ENCODE results near the gene PPIP5K2. TPM values are rescaled to one million over a fixed set of nuclear protein-coding genes. Genes with fewer than 3 reads are reported as not detected.

The PPIP5K2 gene
- total RNA-seq, 4 donors from 2014 or later, result 21.0 to 57.0 (median 27.0) TPM

- H3K4me3 ChIP-seq, result no peak overlapping the region
- no peaks in the 10 kb centered on the region for H3K9me3 ChIP-seq
- DNase-seq (ENCODE audit: low spot score in 2 of 2), result no peak
- H3K4me1 ChIP-seq, result no peaks in the 10 kb centered on the region
- no peak overlapping the region for H3K27ac ChIP-seq
- TF ChIP-seq, protein P1, sequence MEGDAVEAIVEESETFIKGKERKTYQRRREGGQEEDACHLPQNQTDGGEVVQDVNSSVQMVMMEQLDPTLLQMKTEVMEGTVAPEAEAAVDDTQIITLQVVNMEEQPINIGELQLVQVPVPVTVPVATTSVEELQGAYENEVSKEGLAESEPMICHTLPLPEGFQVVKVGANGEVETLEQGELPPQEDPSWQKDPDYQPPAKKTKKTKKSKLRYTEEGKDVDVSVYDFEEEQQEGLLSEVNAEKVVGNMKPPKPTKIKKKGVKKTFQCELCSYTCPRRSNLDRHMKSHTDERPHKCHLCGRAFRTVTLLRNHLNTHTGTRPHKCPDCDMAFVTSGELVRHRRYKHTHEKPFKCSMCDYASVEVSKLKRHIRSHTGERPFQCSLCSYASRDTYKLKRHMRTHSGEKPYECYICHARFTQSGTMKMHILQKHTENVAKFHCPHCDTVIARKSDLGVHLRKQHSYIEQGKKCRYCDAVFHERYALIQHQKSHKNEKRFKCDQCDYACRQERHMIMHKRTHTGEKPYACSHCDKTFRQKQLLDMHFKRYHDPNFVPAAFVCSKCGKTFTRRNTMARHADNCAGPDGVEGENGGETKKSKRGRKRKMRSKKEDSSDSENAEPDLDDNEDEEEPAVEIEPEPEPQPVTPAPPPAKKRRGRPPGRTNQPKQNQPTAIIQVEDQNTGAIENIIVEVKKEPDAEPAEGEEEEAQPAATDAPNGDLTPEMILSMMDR (IDR thresholded peaks at IDR 0.05), result no peak
- TF ChIP-seq POLR2AphosphoS5 (IDR thresholded peaks at IDR 0.05) (no peak), POLR2A (IDR thresholded peaks at IDR 0.05) (no peak), EP300 (IDR thresholded peaks at IDR 0.05) (no peak)
- H3K27me3 ChIP-seq, result no peaks in the 10 kb centered on the region
- peaks cover 4% of the 10 kb centered on the region for H3K36me3 ChIP-seq
- 100% methylated on average over 1 of the region's 1 CpG for WGBS
Measured at GRCh38 chr5:103207011-103207410, 86.9 kb downstream of the PPIP5K2 start.

DNA sequence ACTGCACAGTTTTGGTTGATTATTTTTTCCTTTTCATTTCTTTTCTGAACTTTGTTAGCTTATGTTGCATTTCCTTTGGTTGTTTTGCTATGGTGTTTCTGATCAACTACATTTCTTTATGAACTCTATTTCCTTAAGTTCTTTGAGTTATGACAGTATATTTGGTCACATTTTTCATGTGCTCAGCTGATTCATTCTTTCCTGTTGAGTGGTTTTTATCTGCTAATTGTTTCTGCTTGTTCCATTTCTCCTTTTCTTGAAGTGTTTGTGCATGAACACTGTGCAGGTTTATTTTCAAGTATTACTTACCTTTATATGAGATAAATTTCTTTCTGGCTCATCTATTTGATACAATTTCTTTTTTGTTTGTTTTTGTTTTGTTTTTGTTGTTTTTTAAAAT is 87.6 kb downstream of the PPIP5K2 start:
- TF ChIP-seq EP300 (IDR thresholded peaks at IDR 0.05), result no peak
- TF ChIP-seq POLR2AphosphoS5 (IDR thresholded peaks at IDR 0.05), result no peak
- TF ChIP-seq, protein P1 (IDR thresholded peaks at IDR 0.05), result no peak
- TF ChIP-seq POLR2A (IDR thresholded peaks at IDR 0.05), result no peak
- no peaks in the 10 kb centered on the region for H3K9me3 ChIP-seq
- H3K4me3 ChIP-seq, result no peak overlapping the region
- H3K27me3 ChIP-seq, result no peaks in the 10 kb centered on the region
- no peaks in the 10 kb centered on the region for H3K4me1 ChIP-seq
- H3K27ac ChIP-seq, result no peak overlapping the region
- DNase-seq (ENCODE audit: low spot score in 2 of 2), result no peak
- H3K36me3 ChIP-seq, result no peaks in the 10 kb centered on the region

GRCh38 chr5:103208460-103208859 is 88.4 kb downstream of the PPIP5K2 start:
- Histone ChIP-seq H3K27ac (no peak overlapping the region), H3K9me3 (no peaks in the 10 kb centered on the region), H3K4me1 (no peaks in the 10 kb centered on the region), H3K36me3 (no peaks in the 10 kb centered on the region), H3K27me3 (no peaks in the 10 kb centered on the region), H3K4me3 (no peak overlapping the region)
- DNase-seq (ENCODE audit: low spot score in 2 of 2), result no peak
- no peak for TF ChIP-seq EP300 (IDR thresholded peaks at IDR 0.05)
- no peak for TF ChIP-seq POLR2A (IDR thresholded peaks at IDR 0.05)
- TF ChIP-seq, protein P1 (IDR thresholded peaks at IDR 0.05), result no peak
- TF ChIP-seq POLR2AphosphoS5 (IDR thresholded peaks at IDR 0.05), result no peak
- WGBS, result 59% methylated on average over 2 of the region's 2 CpGs

GRCh38 chr5:103209065-103209464 is 89.0 kb downstream of the PPIP5K2 start:
- Histone ChIP-seq H3K36me3 (no peaks in the 10 kb centered on the region), H3K4me3 (no peak overlapping the region), H3K27ac (no peak overlapping the region), H3K27me3 (no peaks in the 10 kb centered on the region), H3K4me1 (no peaks in the 10 kb centered on the region), H3K9me3 (no peaks in the 10 kb centered on the region)
- TF ChIP-seq POLR2AphosphoS5 (IDR thresholded peaks at IDR 0.05) (no peak), EP300 (IDR thresholded peaks at IDR 0.05) (no peak), POLR2A (IDR thresholded peaks at IDR 0.05) (no peak)
- TF ChIP-seq, protein P1 (IDR thresholded peaks at IDR 0.05), result no peak
- DNase-seq (ENCODE audit: low spot score in 2 of 2), result no peak

DNA sequence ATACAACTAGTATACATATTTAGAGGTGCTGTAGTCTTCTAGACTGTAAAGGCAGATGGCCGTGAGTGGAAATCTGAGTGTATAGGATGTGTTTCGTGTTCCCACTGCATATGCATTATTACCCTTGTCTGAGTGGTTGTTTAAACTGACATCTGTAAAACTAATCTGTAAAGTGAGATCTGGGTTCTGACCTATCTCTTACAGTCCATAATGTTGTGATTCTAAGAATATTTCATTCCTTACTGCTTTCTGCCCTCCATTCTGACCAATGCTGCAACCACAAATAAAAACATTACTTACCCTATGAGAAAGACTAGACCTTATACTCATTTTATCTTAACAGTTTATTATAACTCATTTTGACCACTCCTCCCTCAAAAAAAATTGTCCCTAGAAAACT is 90.9 kb downstream of the PPIP5K2 start:
- WGBS, result 92% methylated on average over 2 of the region's 2 CpGs
- Histone ChIP-seq H3K36me3 (no peaks in the 10 kb centered on the region), H3K4me1 (no peaks in the 10 kb centered on the region), H3K27me3 (no peaks in the 10 kb centered on the region), H3K4me3 (no peak overlapping the region), H3K9me3 (no peaks in the 10 kb centered on the region), H3K27ac (no peak overlapping the region)
- DNase-seq (ENCODE audit: low spot score in 2 of 2), result no peak
- no peak for TF ChIP-seq POLR2AphosphoS5 (IDR thresholded peaks at IDR 0.05)
- TF ChIP-seq POLR2A (IDR thresholded peaks at IDR 0.05), result no peak
- TF ChIP-seq, protein P1 (IDR thresholded peaks at IDR 0.05), result no peak
- TF ChIP-seq EP300 (IDR thresholded peaks at IDR 0.05), result no peak

Data from suprapubic skin (tissue), 4 donors.